Measurements from ENCODE around the gene COA1.

GRCh38 chr7:43747328-43748105 is 18.2 kb upstream of the COA1 start:
- TF ChIP-seq CTCF (IDR thresholded peaks at IDR 0.05; ENCODE audit: low read depth, low read length, poor library complexity, severe bottlenecking) (no peak), EZH2phosphoT487 (IDR thresholded peaks at IDR 0.05; ENCODE audit: borderline replicate concordance, low read length) (no peak)
